ENCODE results near the gene TSPAN9.

TSPAN9 gene

GRCh38 chr12:3083921-3084347 is 6.8 kb downstream of the TSPAN9 start:
- no peak for TF ChIP-seq FOXP2 (optimal IDR thresholded peaks at IDR 0.05; ENCODE audit: borderline replicate concordance, extremely low read depth, extremely low read length, insufficient read depth)
- no peak for TF ChIP-seq SIN3A (IDR thresholded peaks at IDR 0.05; ENCODE audit: borderline replicate concordance, insufficient read depth, low read length)
- no peak for TF ChIP-seq POLR2AphosphoS5 (IDR thresholded peaks at IDR 0.05; ENCODE audit: low read depth, low read length)
- TF ChIP-seq REST (IDR thresholded peaks at IDR 0.05; ENCODE audit: insufficient read depth in 1 of 2, low read depth in 2 of 2, low read length in 2 of 2) = no peak
- no peak for TF ChIP-seq TAF1 (IDR thresholded peaks at IDR 0.05; ENCODE audit: borderline replicate concordance, insufficient read depth, low read length)

GRCh38 chr12:3084742-3085141 is 7.6 kb downstream of the TSPAN9 start:
- no peak for TF ChIP-seq POLR2AphosphoS5 (IDR thresholded peaks at IDR 0.05; ENCODE audit: low read depth, low read length)
- no peak for TF ChIP-seq FOXP2 (optimal IDR thresholded peaks at IDR 0.05; ENCODE audit: borderline replicate concordance, extremely low read depth, extremely low read length, insufficient read depth)
- no peak for TF ChIP-seq REST (IDR thresholded peaks at IDR 0.05; ENCODE audit: insufficient read depth in 1 of 2, low read depth in 2 of 2, low read length in 2 of 2)
- no peak for TF ChIP-seq TAF1 (IDR thresholded peaks at IDR 0.05; ENCODE audit: borderline replicate concordance, insufficient read depth, low read length)
- TF ChIP-seq SIN3A (IDR thresholded peaks at IDR 0.05; ENCODE audit: borderline replicate concordance, insufficient read depth, low read length) = no peak

- TF ChIP-seq REST (IDR thresholded peaks at IDR 0.05; ENCODE audit: insufficient read depth in 1 of 2, low read depth in 2 of 2, low read length in 2 of 2) = no peak
- no peak for TF ChIP-seq TAF1 (IDR thresholded peaks at IDR 0.05; ENCODE audit: borderline replicate concordance, insufficient read depth, low read length)
- no peak for TF ChIP-seq POLR2AphosphoS5 (IDR thresholded peaks at IDR 0.05; ENCODE audit: low read depth, low read length)
- TF ChIP-seq FOXP2 (optimal IDR thresholded peaks at IDR 0.05; ENCODE audit: borderline replicate concordance, extremely low read depth, extremely low read length, insufficient read depth) = no peak
- TF ChIP-seq SIN3A (IDR thresholded peaks at IDR 0.05; ENCODE audit: borderline replicate concordance, insufficient read depth, low read length) = no peak
These were observed 8.4 kb downstream of the TSPAN9 start for GRCh38 chr12:3085341-3086139.

GRCh38 chr12:3086211-3086610 is 9.0 kb downstream of the TSPAN9 start:
- TF ChIP-seq SIN3A (IDR thresholded peaks at IDR 0.05; ENCODE audit: borderline replicate concordance, insufficient read depth, low read length) (no peak), FOXP2 (optimal IDR thresholded peaks at IDR 0.05; ENCODE audit: borderline replicate concordance, extremely low read depth, extremely low read length, insufficient read depth) (no peak), POLR2AphosphoS5 (IDR thresholded peaks at IDR 0.05; ENCODE audit: low read depth, low read length) (no peak), TAF1 (IDR thresholded peaks at IDR 0.05; ENCODE audit: borderline replicate concordance, insufficient read depth, low read length) (no peak), REST (IDR thresholded peaks at IDR 0.05; ENCODE audit: insufficient read depth in 1 of 2, low read depth in 2 of 2, low read length in 2 of 2) (no peak)
